Right lobe of liver (tissue), 4 donors: Measurements from ENCODE around the gene NFATC4.

Experiments
- CTCF ChIP-seq, 4 donors: fragments of 200-600 bp in 3 of 4; fragments of 450-650 bp in 1 of 4; IDR thresholded peaks; one replicate each; pipeline versions ENCODE4 v1.5.1 to v1.8.0; 2016 to 2022; ENCODE audit warnings: antibody characterized with exemption in 4 of 4, mild to moderate bottlenecking in 2 of 4
- POLR2A ChIP-seq: fragments of 450-650 bp; IDR thresholded peaks from one replicate; pipeline ENCODE4 v1.6.1; 2017; ENCODE audit warnings: antibody characterized with exemption, mild to moderate bottlenecking
- donor health status: DM: no; HTN: no; CAD: no.
- donor health status: DM: no; HTN: no; CAD: no.
- donor health status: DM: no; HTN: yes; CAD: no.

- TF ChIP-seq CTCF (IDR thresholded peaks at IDR 0.05) = no peak
- no peak for TF ChIP-seq POLR2A
Measured at GRCh38 chr14:24378981-24379906, 11.3 kb downstream of the NFATC4 start.
